Stomach (tissue), 4 donors: ENCODE measurements around the gene DENND2D.

Experiments used
- CTCF ChIP-seq, 7 experiments: fragments of 450-650 bp in 4 of 7; fragments of 200-600 bp in 3 of 7; sonication (generic) in 3 of 7; IDR thresholded peaks; one replicate each; pipeline ENCODE4 v1.5.1; 2016 to 2019; ENCODE audit warnings: antibody characterized with exemption in 7 of 7, control low read depth in 2 of 7, mild to moderate bottlenecking in 1 of 7
- POLR2AphosphoS5 ChIP-seq, 3 donors: sonication (generic); formaldehyde crosslinking; IDR thresholded peaks; one replicate each; pipeline ENCODE4 v1.6.1; 2016; ENCODE audit warnings: antibody characterized with exemption in 3 of 3

GRCh38 chr1:111219557-111220286 lies 19.3 kb upstream of the DENND2D start:
- no peak for TF ChIP-seq CTCF (IDR thresholded peaks at IDR 0.05)
- TF ChIP-seq POLR2AphosphoS5 (IDR thresholded peaks at IDR 0.05) = no peak
